Body of pancreas (tissue), 4 donors: Measurements from ENCODE around the gene LRWD1.
"Not testable (repeated sequence)": the region's sequence is repeated elsewhere in the genome, so short reads cannot be mapped to it uniquely, and the experiment has no call there.

Experiments used
- CTCF ChIP-seq, 7 experiments: fragments of 450-650 bp in 4 of 7; fragments of 200-600 bp in 3 of 7; sonication (generic) in 3 of 7; IDR thresholded peaks; one replicate each; pipeline ENCODE4 v1.5.1; 2016 to 2019; ENCODE audit warnings: antibody characterized with exemption in 7 of 7
- POLR2A ChIP-seq, 3 donors: fragments of 450-650 bp; IDR thresholded peaks; one replicate each; pipeline ENCODE4 v1.6.1; 2016; ENCODE audit warnings: antibody characterized with exemption in 3 of 3, mild to moderate bottlenecking in 2 of 3

DNA sequence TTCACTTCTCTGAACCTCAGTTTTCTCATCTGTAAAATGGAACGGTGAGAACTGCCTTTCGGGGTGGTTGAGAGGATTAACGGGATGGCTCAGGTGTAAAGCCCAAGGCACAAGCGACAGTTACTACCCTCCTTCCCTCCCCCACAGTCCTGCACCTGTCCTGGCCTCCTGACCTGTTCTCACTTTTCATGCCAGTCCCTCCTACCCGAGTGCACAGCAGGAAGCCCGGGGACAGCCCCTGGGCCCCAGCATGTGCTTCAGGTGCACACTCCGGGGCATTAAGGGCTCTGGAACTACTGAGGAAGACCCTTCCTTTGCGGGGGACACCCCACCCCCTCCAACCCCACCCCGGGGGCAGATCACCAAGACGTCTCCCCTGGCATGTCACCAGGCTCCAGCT is 52.2 kb downstream of the LRWD1 start:
- TF ChIP-seq CTCF, POLR2A (IDR thresholded peaks at IDR 0.05): not testable (repeated sequence)
